OCI-LY3 (cell line): ENCODE data around the gene TOB1.

ENCODE experiments used
- H2AFZ ChIP-seq: fragments of 200-600, 300-600 bp; shearing (Covaris generic); 2 replicates; pipeline ENCODE4 v1.6.0; 2014; ENCODE audit warnings: antibody characterized with exemption, low read depth, low read length
- H3K27ac ChIP-seq: fragments of 200-600, 300-600 bp; sonication (generic); 2 replicates; pipeline ENCODE4 v1.5.1; 2014; ENCODE audit warnings: mild to moderate bottlenecking, low read length, moderate library complexity, mixed read lengths
- H3K27me3 ChIP-seq: fragments of 200-600, 300-600 bp; sonication (generic); 2 replicates; pipeline ENCODE4 v1.6.1; 2014; ENCODE audit warnings: low read depth, low read length, mixed read lengths
- H3K36me3 ChIP-seq: fragments of 200-600, 300-600 bp; sonication (generic); replicated peaks from 2 replicates; pipeline ENCODE3; 2014; ENCODE audit warnings: low read depth, low read length, mixed read lengths
- H3K4me1 ChIP-seq: fragments of 300-600, 200-600 bp; sonication (generic); 2 replicates; pipeline ENCODE4 v1.6.1; 2014; ENCODE audit warnings: low read length, mixed read lengths
- H3K4me2 ChIP-seq: fragments of 200-600, 300-600 bp; sonication (generic); 2 replicates; pipeline ENCODE4 v1.6.1; 2014; ENCODE audit warnings: low read length, mixed read lengths
- H3K4me3 ChIP-seq: fragments of 300-600, 200-600 bp; sonication (generic); 2 replicates; pipeline ENCODE4 v1.5.1; 2014; ENCODE audit warnings: antibody characterized with exemption, mild to moderate bottlenecking, low read length, moderate library complexity
- H3K79me2 ChIP-seq: fragments of 300-600, 200-600 bp; shearing (Covaris generic); 2 replicates; pipeline ENCODE4 v1.6.1; 2014; ENCODE audit warnings: mild to moderate bottlenecking, low read length, mixed read lengths
- H3K9ac ChIP-seq: fragments of 300-600, 200-600 bp; shearing (Covaris generic); 2 replicates; pipeline ENCODE4 v1.6.0; 2014; ENCODE audit warnings: mild to moderate bottlenecking, low read length, moderate library complexity
- H3K9me3 ChIP-seq: fragments of 200-600, 300-600 bp; shearing (Covaris generic); 2 replicates; pipeline ENCODE4 v1.6.1; 2014; ENCODE audit warnings: low read length, mixed read lengths; ENCODE audit not compliant: insufficient read depth
- H4K20me1 ChIP-seq: fragments of 200-600, 300-600 bp; sonication (generic); 2 replicates; pipeline ENCODE4 v1.6.1; 2016; ENCODE audit warnings: low read length, mixed read lengths; ENCODE audit not compliant: insufficient read depth
- CTCF ChIP-seq: fragments of 200-600, 300-600 bp; sonication (generic); IDR thresholded peaks from 2 replicates; pipeline ENCODE4 v1.5.1; 2014; ENCODE audit warnings: antibody characterized with exemption, low read length, low read depth
- EZH2phosphoT487 ChIP-seq: fragments of 200-600 bp; shearing (Covaris generic); IDR thresholded peaks from 2 replicates; pipeline ENCODE4 v1.6.1; 2018; ENCODE audit warnings: antibody characterized with exemption, mixed run types, low read depth

Gene TOB1

GRCh38 chr17:50829332-50829731, 36.8 kb downstream of the TOB1 start:
- no peaks in the 10 kb centered on the region for H3K4me1 ChIP-seq
- H3K9me3 ChIP-seq: no peaks in the 10 kb centered on the region
- H4K20me1 ChIP-seq: no peaks in the 10 kb centered on the region
- no peak overlapping the region for H2AFZ ChIP-seq
- no peaks in the 10 kb centered on the region for H3K79me2 ChIP-seq
- H3K9ac ChIP-seq: no peak overlapping the region
- H3K4me2 ChIP-seq: no peak overlapping the region
- H3K27me3 ChIP-seq: no peaks in the 10 kb centered on the region
- TF ChIP-seq EZH2phosphoT487 (no peak), CTCF (no peak)
- no peak overlapping the region for H3K4me3 ChIP-seq
- H3K36me3 ChIP-seq: no peaks in the 10 kb centered on the region
- no peak overlapping the region for H3K27ac ChIP-seq

- Histone ChIP-seq H2AFZ (no peak overlapping the region), H3K27ac (no peak overlapping the region)
These were observed 37.5 kb downstream of the TOB1 start for GRCh38 chr17:50828508-50829170.

GRCh38 chr17:50825188-50825587, 41.0 kb downstream of the TOB1 start:
- Histone ChIP-seq H3K36me3 (no peaks in the 10 kb centered on the region), H3K27me3 (0 out of 2 replicates have a peak, but pooled peaks cover 4% of the 10 kb centered on the region), H3K4me2 (no peak overlapping the region), H2AFZ (no peak overlapping the region), H3K9ac (no peak overlapping the region), H3K4me1 (no peaks in the 10 kb centered on the region), H3K4me3 (no peak overlapping the region), H4K20me1 (no peaks in the 10 kb centered on the region), H3K27ac (no peak overlapping the region), H3K9me3 (no peaks in the 10 kb centered on the region), H3K79me2 (no peaks in the 10 kb centered on the region)
- TF ChIP-seq CTCF (no peak), EZH2phosphoT487 (no peak)

More at GRCh38 chr17:50828508-50829170, 37.5 kb downstream of the TOB1 start:
- no peaks in the 10 kb centered on the region for H3K79me2 ChIP-seq
- no peaks in the 10 kb centered on the region for H3K27me3 ChIP-seq
- no peaks in the 10 kb centered on the region for H4K20me1 ChIP-seq
- no peaks in the 10 kb centered on the region for H3K36me3 ChIP-seq
- no peak overlapping the region for H3K9ac ChIP-seq
- H3K4me2 ChIP-seq: no peak overlapping the region
- no peak for TF ChIP-seq EZH2phosphoT487
- no peak for TF ChIP-seq CTCF
- no peaks in the 10 kb centered on the region for H3K9me3 ChIP-seq
- no peak overlapping the region for H3K4me3 ChIP-seq
- no peaks in the 10 kb centered on the region for H3K4me1 ChIP-seq

- H3K27ac ChIP-seq: no peak overlapping the region
- 0 out of 2 replicates have a peak, but pooled peaks cover 4% of the 10 kb centered on the region for H3K27me3 ChIP-seq
- H3K4me2 ChIP-seq: no peak overlapping the region
- no peaks in the 10 kb centered on the region for H3K36me3 ChIP-seq
- TF ChIP-seq EZH2phosphoT487: no peak
- TF ChIP-seq CTCF: no peak
- no peak overlapping the region for H3K4me3 ChIP-seq
- no peak overlapping the region for H3K9ac ChIP-seq
- no peaks in the 10 kb centered on the region for H4K20me1 ChIP-seq
- no peaks in the 10 kb centered on the region for H3K79me2 ChIP-seq
- no peaks in the 10 kb centered on the region for H3K4me1 ChIP-seq
- H3K9me3 ChIP-seq: no peaks in the 10 kb centered on the region
- H2AFZ ChIP-seq: no peak overlapping the region
These were observed 41.7 kb downstream of the TOB1 start for GRCh38 chr17:50824429-50824828.
